BE2C (cell line): ENCODE results near the gene PEX19.
A peak's percentile ranks its signal among the peaks of the same experiment; 100 is the strongest.

Experiments used
- DNase-seq: peaks from one replicate; pipeline ENCODE4 v3.0.0-alpha.2; 2020
- H3K27me3 ChIP-seq: fragments of 250-450 bp; sonication (Bioruptor Pico); 2 replicates; pipeline ENCODE4 v1.5.1; 2020; ENCODE audit warnings: mild to moderate bottlenecking
- H3K36me3 ChIP-seq: fragments of 250-450 bp; sonication (Bioruptor Pico); 2 replicates; pipeline ENCODE4 v1.5.1; 2020; ENCODE audit warnings: mild to moderate bottlenecking
- H3K4me1 ChIP-seq: fragments of 250-450 bp; sonication (Bioruptor Pico); 2 replicates; pipeline ENCODE4 v1.5.1; 2020
- H3K4me3 ChIP-seq: 2 replicates; pipeline ENCODE4 v1.5.1; 2011; ENCODE audit warnings: low read depth, low read length
- H3K9me3 ChIP-seq: fragments of 250-450 bp; sonication (Bioruptor Pico); 2 replicates; pipeline ENCODE4 v1.5.1; 2020
- CTCF ChIP-seq: IDR thresholded peaks from 2 replicates; pipeline ENCODE4 v1.5.1; 2012; ENCODE audit warnings: mild to moderate bottlenecking, low read depth, low read length

The PEX19 gene

GRCh38 chr1:160264795-160265307 lies 20.1 kb downstream of the PEX19 start:
- Histone ChIP-seq H3K36me3 (no peaks in the 10 kb centered on the region), H3K9me3 (no peaks in the 10 kb centered on the region), H3K27me3 (peaks cover 18% of the 10 kb centered on the region), H3K4me1 (no peaks in the 10 kb centered on the region), H3K4me3 (no peak overlapping the region)
- TF ChIP-seq CTCF, result no peak
- DNase-seq, result no peak

- Histone ChIP-seq H3K36me3 (no peaks in the 10 kb centered on the region), H3K4me1 (peaks cover 3% of the 10 kb centered on the region; the same call in 1 of the 2 replicates), H3K4me3 (peak within 1 kb of the TSS; percentile 97), H3K9me3 (no peaks in the 10 kb centered on the region), H3K27me3 (peaks cover 3% of the 10 kb centered on the region)
- TF ChIP-seq CTCF, result no peak
- DNase-seq, result peak; percentile 99
These were observed 22.8 kb downstream of the PEX19 start, which contains the start of gene DCAF8 for GRCh38 chr1:160261893-160262794. Gene DCAF8, minus strand, starts transcription at chr1:160262549. Its CDS starts 18,541 bp downstream, at chr1:160244008.

- no peak for TF ChIP-seq CTCF
- H3K36me3 ChIP-seq, result no peaks in the 10 kb centered on the region
- peaks cover 3% of the 10 kb centered on the region; the same call in 1 of the 2 replicates for H3K4me1 ChIP-seq
- no peak for DNase-seq
- peak overlapping the region; percentile 97 for H3K4me3 ChIP-seq
- H3K27me3 ChIP-seq, result no peaks in the 10 kb centered on the region
- no peaks in the 10 kb centered on the region for H3K9me3 ChIP-seq
These were observed 23.4 kb downstream of the PEX19 start for GRCh38 chr1:160261556-160261892.

GRCh38 chr1:160260406-160261382 lies 24.2 kb downstream of the PEX19 start:
- Histone ChIP-seq H3K4me1 (peaks cover 3% of the 10 kb centered on the region; the same call in 1 of the 2 replicates), H3K27me3 (no peaks in the 10 kb centered on the region), H3K9me3 (no peaks in the 10 kb centered on the region), H3K36me3 (no peaks in the 10 kb centered on the region), H3K4me3 (peak overlapping the region; percentile 97)
- TF ChIP-seq CTCF, result no peak
- no peak for DNase-seq

GRCh38 chr1:160258177-160258798 lies 26.6 kb downstream of the PEX19 start:
- no peaks in the 10 kb centered on the region for H3K27me3 ChIP-seq
- no peak for DNase-seq
- H3K9me3 ChIP-seq, result no peaks in the 10 kb centered on the region

More at GRCh38 chr1:160258177-160258798, 26.6 kb downstream of the PEX19 start:
- Histone ChIP-seq H3K4me1 (peaks cover 3% of the 10 kb centered on the region; the same call in 1 of the 2 replicates), H3K4me3 (no peak overlapping the region), H3K36me3 (no peaks in the 10 kb centered on the region)
- TF ChIP-seq CTCF, result no peak
